Kidney capillary endothelial cell (primary cell): Measurements from ENCODE around the gene OSBPL2.

ENCODE experiments used
- DNase-seq: peaks from one replicate; pipeline ENCODE4 v3.0.0-alpha.2; 2018; ENCODE audit warnings: low spot score

OSBPL2 gene

DNA sequence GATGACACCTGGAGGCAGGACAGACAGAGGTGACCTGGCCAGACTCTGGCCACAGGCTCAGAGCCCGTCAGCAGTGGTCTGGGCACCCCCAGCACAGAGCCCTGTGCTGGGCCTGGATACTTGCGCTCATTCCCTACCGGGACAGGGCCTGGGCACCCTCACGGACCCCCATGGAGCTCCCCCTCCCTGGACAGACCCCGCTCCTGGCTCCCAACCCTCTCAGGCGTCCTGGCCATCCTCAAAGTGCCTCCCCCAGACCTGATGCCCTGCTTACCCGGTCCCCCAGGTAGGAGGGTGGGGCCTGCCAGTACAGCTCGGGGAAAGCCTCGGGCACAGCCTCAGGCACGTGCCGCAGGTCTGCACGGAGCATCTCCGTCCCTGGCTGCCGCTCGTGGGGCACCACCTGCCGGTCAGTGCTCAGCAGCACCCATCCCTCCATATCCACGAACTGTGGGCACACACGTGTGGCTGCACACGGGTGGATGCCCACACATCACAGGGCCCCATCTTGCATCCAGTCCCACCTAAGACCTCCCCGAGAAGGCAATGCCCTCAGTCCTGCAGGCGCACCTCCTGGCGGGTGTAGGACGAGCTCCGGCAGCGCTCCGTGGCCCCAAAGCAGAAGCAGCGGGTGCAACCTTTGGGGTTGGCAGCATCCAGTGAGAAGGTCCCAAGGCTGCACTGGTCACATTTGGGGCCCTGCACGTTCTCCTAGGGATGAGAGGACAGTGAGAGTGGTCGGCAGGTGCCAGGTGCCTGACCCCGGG, 88.8 kb downstream of the OSBPL2 start:
- DNase-seq, result no peak

DNA sequence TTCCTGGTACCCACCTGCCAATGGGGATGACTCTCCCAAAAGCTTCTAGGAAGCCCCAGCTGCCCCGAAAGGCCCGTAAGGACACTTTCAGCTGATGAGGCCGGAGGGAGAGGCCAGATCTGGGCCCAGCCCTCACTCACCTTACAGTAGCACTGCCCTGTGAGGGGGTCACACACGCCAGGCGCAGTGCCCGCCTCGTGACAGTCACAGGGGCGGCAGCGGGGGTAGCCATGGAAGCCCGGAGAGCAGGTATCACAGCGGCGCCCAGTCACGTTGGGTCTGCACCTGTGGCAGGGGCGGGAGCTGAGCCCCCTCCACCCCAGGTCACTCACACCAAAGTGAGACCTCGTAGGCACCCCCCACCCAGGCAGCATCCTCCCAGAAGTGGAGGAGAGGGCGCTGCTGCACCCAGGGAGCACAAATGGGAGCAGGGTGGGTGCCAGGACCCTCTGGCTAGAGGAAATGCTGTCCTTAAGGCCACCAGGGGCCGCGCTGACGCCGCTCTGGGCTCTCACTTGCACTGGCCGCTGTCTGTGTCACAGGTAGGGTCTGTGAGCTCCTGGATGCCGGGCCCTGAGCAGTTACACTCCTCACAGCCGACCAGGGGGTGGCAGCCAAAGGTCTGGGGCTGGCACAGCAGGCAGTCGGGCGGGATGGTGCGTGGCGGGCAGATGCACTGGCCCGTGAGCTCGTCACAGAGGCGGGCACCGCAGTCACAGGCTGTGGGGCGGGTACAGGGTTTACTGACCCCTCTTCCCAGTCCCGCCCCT, 89.6 kb downstream of the OSBPL2 start:
- DNase-seq, result no peak

DNA sequence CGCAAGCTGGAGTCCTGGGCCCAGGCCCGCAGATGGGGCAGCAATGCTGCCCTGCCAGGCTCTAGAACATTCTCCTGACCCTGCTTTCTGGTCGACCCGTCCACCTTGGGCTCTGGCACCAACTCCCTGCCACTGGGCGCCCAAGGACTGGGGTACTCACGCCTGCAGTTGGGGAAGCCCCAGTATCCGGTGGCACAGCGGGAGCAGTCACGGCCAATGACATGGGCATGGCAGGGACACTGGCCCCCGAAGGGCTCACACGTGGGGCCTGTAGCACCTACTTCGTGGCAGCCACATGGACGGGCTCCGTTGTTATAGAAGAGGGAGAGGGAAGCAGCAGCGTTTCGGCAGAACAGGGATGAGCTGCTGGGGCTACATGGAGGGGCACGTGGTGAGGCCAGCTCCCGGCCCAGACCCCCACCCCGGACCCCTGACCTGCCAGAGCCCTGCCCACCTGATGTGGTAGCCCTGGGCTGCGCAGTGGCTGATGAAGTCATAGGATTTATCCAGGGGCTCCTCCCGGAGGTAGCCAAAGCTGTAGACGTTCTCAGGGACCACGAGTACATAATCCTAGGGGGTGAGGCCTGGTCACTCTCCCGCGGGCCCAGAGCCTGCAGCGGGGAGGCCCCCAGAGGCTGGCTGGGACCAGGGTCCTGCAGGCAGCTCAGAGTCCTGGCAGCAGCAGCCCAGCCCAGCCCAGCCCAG, 90.5 kb downstream of the OSBPL2 start:
- DNase-seq, result no peak

DNA sequence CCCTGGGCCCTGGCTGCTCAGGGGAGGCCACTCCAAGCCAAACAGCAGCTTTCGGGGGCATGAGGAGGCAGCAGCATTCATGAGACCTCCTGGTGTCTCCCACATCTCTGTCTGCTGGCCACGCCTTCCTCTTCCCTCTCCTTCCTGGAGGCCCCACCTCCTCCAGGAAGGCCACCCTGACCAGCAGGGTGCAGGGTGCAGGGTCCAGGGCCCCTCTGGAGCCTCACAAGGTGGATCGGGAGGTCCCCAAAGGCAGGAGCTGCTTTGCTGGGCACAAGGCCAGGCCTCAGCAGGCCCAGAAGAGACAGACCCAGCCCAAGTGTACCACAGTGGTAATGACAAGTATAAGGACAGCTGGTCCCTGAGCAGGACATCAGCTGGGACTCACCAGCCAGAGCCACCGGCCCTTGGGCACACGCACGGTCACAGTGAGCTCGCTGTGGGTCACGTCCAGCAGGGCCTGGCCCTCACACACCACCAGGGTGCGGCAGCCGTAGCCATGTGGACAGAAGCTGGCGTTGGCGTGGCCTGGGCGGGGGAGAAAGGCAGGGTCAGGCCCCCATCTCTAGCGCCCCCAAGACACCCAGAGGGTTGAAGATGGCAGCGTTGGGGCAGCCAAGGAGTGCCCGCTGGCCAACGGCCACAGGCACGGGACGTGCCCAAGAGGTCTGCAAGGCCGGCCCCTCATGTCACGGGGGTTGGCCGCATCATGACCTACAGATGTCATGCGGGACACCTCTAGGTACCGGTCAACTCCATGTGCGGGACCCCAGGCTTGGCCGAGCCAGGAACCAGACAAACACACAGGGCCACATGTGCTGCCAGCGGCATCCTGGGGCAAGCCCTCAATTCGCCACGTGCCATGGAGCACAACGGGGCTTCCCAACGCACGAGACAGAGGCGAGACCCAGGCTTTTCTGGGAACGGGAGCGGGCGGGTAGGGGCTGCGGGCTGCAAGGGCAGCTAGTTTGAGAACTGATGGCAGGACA, 91.4 kb downstream of the OSBPL2 start:
- no peak for DNase-seq

DNA sequence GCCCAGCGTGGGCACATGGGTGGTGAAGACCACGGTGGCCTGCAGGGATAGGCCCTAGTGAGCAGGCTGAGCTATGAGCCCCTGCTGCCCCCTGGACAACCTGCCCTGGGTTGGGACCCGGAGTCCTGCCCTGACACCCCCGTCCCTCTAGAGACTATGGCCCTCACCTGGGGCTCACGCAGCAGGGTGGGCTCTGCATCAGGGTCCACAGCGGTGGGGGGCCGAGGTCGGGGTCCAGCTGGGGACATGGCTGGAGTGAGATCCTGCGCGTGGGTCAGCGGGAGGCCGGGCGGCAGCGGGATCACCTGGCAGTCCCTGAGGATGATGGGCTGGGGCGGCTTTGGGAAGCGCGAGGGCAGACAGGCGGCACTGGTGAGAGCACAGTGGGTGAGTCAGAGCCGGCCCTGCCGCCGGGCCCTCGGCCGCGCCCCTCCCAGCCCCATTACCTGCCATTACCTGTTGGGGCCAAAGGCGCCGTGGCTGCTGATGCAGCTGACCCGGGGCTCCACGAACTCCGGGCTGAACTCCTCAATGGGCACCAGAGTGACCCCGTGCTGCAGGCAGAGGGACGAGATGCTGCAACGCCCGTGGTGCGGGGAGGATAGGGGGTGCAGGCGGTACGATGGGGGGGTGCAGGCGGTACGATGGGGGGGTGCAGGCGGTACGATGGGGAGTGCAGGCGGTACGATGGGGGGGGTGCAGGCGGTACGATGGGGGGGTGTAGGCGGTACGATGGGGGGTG, 92.4 kb downstream of the OSBPL2 start:
- DNase-seq, result no peak

DNA sequence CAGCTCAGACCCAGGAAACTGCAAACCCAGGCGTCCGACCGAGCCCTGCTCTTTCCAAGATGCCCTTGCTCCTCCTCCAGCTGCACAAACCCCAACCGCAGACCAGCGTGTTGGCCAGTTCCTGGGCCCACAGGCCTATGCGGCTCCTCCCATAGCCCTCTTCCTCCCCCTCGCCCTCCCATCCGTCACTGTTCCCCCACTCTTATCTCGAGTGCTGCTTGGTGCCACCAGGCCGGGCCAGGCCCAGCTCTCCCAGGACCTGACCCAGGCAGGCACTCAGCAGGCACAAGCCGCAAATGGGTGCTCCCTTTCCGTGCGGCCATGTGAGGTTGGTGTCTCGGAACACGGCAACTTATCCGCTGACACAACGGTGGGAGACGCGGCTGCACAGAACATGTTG, 93.0 kb downstream of the OSBPL2 start:
- no peak for DNase-seq

DNA sequence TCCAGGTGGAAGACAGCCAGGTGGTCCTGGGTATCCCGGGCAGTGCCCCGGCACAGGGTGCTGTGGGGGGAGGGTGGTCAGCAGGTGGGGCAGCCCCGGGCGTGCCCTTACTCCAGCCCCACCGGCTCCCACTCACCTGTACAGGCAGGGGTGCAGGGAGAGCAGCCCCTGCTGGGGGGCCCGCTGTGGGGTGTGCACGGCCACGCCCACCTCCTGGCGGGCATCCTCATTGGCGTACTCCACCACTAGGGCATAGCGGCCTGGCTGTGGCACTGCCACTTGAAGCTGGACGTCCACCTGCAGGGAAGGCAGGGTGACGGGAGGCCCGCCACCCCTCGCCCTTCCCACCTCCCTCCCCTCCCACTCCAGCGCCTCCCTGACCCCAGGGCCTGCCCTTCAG, 94.1 kb downstream of the OSBPL2 start:
- DNase-seq, result no peak

DNA sequence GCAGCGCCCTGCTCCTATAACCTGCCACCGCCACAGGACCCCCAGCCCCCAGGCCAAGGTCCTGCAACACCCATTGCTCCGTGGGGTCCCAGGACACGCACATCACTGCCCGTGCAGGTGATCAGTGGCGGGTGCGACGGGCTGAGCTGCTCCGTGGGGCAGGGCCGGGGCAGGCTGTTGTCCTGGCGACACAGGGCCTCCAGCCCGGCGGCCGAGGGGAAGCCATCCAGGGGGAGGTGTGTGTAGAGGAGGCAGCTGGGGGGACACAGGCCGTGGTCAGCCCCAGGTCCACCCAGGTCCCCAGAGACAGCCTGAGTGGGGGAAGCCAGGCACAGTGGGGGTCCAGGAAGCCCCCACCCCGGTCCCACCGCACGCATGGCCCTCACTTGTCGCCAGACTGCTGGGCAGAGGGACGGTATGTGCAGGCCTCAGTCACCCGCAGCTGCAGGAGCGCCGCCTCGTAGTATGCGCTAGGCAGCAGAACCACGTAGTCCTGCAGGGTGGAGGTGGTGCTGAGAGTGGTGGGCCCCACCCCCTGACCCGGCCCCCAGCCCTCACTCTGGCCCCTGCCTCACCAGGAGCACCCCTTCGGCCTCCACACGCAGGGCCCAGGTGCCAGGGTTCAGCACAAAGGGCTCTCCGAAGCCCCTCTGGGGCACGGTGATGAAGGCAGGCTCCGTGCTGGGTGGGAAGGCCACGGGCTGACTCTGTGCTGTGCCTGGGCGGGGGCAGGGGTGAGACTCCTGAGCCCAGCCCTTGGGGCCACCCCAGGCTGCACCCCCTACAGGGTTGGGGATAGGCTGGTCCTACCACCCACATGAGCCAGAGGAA, 94.9 kb downstream of the OSBPL2 start:
- no peak for DNase-seq

DNA sequence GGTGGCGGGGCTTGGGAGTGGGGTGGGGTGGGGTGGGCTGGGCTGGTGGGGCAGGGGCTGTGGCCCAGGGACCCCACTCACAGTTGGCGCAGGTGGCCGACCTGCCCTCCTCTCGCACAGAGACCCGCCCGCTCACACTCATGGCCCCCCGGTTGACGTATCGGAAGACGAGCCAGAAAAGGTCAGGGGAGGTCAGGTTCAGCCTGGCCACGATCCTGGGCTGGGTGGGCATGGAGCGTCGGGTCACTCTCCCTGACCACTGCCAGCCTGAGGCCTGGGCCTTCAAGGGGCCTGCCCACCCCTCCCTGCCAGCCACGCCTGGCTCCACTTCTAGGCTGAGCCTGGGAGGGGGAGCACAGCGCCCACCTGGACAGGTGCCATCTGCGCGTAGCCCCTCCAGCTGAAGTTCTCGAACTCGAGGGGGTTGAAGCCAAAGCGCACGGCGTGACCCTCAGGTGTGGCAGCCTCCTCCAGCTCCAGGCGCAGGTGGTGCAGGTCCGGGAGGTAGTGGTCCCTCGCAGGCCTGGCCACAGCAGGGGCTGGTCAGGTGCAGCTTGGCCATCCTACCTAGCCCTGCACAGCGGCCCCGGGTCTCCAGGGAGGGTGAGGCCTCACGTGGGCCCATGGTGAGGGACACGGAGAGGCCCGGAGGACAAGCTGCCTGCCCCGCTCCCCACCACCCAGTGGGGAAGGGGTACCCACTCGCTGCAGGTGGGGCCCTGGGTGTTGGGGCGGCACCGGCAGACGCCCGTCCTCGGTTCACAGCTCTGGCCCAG, 95.7 kb downstream of the OSBPL2 start:
- DNase-seq, result no peak

DNA sequence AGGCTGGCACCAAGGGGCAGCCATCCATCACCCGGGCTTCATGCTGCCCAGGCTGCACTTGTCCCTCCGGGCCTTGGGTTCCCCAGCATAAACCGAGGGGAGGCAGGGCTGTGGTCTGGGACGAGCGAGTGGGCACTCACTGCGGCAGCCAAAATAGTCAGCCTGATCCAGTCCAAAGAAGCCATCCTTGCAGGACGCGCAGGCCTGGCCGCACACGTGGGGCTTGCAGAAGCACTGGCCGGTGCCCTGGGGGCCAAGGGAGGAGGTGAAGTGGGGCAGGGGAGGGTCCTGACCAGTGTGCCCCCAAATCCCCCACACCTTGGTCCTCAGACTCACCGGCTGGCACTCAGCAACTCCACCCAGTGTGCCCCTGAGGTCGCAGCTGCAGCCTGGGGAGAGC, 96.6 kb downstream of the OSBPL2 start:
- no peak for DNase-seq

DNA sequence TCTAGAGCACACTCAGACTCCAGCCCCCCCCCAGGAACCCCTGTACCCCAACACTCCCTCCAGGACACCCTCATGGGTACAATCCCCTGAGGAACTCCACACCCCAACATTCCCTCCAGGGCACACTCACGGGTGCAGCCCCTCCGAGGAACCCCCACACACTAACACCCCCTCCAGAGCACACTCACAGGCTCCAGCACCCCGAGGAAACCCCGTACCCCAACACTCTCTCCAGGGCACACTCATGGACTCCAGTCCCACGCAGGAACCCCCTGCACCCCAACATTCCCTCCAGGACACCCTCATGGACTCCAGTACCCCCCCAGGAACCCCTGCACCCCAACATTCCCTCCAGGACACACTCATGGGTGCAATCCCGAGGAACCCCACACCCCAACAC, 97.2 kb downstream of the OSBPL2 start:
- no peak for DNase-seq

DNA sequence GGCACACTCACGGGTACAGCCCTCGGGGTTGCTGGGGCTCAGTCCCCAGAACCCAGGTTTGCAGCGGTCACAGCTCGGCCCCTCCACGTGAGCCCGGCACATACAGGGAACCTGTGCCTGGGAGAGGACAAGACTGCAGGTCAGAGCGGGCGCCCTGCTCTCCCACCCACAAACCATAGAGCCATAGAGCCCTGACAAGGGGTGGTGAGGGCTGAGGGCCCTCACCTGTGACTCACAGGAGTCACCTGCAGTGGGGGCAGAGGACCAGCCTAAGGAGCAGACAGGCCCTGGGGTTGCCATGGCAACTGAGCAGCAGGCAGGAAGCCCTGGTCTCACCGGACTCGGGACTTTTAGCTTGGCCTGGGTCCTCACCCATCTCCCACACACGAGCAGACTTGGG, 98.0 kb downstream of the OSBPL2 start:
- DNase-seq, result no peak

DNA sequence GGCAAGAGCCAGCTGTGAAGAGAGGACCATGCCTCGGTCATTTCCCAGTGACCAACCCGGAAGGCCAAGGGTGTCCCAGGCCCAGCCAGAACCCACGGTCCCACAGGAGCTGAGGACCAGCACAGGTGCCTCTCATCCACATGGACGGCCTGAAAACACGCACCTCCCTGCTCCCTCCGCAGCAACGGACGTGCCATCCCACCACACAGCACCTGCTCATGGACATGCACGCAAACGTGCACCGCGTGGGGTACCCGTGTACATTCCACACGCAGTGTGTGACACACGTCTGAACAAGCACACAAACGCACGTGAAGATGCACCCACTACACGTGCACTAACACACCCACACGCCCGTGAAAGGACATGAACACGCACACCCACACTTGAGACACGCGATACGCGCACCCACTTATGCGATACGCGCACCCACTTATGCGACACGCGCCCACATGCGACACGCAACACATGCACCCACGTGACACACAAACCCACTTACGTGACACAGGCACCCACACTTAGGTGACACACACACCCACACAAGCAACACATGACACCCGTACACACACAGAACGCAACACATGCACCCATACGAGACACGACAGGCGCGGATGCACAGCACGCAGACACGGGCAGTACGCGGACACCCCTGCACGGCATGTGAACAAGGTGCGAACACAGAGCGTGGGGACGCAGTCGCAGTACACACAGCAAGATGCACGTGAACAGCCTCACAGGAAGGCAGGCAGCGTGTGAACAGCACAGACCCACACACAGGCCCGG, 98.6 kb downstream of the OSBPL2 start:
- no peak for DNase-seq

DNA sequence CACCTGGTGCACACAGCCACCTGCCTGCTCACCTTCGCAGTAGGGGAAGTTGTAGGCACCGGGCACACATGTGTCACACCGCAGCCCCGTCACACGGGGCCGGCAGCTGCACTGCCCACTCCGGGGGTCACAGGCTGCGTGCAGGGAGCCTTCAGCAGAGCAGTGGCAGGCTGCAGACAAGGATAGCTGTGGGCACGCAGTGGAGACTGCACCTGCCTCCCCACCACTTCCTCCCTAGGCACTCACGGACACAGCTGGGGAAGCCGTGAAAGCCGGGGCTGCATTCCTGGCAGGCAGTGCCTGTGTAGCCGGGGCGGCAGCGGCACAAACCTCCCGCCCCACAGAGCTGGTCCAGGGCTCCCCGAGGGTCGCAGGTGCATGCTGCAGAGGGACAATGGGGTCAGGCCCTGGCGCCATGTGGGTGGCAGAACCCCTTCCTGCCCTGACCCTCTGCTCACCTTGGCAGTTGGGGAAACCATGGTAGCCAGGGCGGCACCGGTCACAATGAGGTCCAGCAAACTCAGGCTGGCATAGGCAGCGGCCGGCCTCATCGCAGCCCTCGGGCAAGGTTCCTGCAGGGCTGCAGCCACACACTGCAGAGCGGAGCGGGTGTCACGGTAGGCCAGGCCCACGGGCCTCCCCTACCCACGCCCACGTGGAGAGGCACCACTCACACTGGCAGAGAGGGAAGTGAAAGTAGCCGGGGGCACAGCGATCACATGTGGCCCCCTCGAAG, 99.4 kb downstream of the OSBPL2 start:
- no peak for DNase-seq

DNA sequence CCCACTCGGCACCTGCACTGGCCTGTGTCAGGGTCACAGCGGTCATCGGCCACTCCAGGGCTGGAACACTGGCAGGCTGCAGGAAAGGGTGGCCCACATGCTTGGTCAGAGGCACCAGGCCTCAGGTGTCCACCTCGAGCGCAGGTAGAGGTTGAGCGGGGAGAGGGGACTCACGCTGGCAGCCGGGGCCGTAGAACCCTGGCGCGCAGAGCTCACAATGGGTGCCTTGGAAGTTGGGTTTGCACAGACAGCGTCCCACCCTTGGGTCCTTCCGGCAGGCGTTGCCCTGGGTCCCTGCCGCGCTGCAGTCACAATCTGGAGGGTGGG, 99.9 kb downstream of the OSBPL2 start:
- no peak for DNase-seq

DNA sequence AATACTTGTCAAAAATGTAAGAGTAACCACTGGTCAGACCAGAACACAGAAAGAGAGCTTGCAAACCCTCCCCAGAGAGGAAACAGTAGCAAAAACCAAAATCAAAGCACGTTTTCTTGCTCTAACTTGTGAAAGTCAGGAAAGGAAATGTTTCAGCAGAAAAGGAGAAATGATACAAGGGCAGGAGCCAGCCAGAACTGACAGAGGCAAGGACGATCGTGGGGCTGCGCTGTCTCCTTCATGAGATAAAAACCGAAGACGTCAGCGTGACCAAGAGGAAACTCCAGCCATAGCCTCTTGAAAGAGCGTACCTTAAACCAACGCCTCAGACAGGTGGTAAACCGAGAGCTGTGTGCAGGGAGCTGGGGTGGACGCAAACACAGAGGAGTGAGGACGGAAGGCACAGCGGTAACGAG, 101.3 kb downstream of the OSBPL2 start:
- no peak for DNase-seq

DNA sequence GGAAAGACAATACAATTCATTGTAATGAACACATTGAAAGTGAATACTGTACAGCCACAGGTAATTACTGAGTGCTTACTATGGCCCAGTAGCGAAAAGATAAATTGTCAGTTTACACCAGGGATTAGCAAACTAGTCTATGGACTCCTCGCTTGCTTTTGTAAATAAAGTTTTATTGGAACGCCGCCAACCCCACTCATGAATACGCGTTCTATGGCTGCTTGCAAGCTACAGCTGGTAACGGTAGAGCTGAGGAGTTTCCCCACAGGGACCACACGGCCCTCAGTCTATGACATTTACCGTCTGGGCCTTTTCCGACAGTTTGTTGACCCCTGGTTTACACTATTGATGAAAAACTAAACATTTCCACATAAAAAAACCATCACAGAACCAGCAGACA, 104.6 kb downstream of the OSBPL2 start:
- DNase-seq, result no peak

DNA sequence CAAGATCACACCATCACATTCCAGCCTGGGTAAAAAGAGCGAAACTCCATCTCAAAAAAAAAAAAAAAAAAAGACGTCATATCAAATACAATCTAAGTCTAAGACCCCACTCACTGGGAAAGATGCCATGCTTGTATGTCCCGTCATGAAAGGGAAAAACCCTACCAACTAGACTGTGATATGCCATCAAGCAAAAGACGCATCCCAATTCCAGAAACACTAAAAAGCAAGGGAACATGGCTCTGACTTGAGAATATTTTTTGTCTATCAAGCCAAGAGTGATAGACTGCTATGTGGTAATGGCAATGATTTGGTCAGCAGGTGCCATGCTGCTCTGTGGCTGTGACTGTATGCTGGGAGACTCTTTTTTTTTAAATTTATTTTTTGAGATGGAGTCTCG, 105.8 kb downstream of the OSBPL2 start:
- no peak for DNase-seq
